ENCODE results near the gene ARL6IP1.
"Not testable (repeated sequence)": the region's sequence is repeated elsewhere in the genome, so short reads cannot be mapped to it uniquely, and the experiment has no call there.

The ARL6IP1 gene

GRCh38 chr16:18788828-18789514 lies 12.4 kb downstream of the ARL6IP1 start:
- FAIRE-seq, result no peak
- no peak for TF ChIP-seq POLR2A (IDR thresholded peaks at IDR 0.05; ENCODE audit: low read depth, low read length)
- DNase-seq (ENCODE audit: insufficient read length, low spot score), result no peak

GRCh38 chr16:18784917-18785623 lies 16.3 kb downstream of the ARL6IP1 start:
- no peak for DNase-seq (ENCODE audit: insufficient read length, low spot score)
- TF ChIP-seq POLR2A (IDR thresholded peaks at IDR 0.05; ENCODE audit: low read depth, low read length), result no peak
- no peak for FAIRE-seq

- no peak for TF ChIP-seq POLR2A (IDR thresholded peaks at IDR 0.05; ENCODE audit: low read depth, low read length)
- FAIRE-seq, result no peak
- no peak for DNase-seq (ENCODE audit: insufficient read length, low spot score)
These were observed 17.7 kb downstream of the ARL6IP1 start for GRCh38 chr16:18783430-18784341.

GRCh38 chr16:18782697-18783429 lies 18.5 kb downstream of the ARL6IP1 start:
- FAIRE-seq (no peak), DNase-seq (ENCODE audit: insufficient read length, low spot score) (no peak)
- no peak for TF ChIP-seq POLR2A (IDR thresholded peaks at IDR 0.05; ENCODE audit: low read depth, low read length)

- not testable (repeated sequence) for DNase-seq (ENCODE audit: insufficient read length, low spot score); FAIRE-seq
These were observed 20.1 kb downstream of the ARL6IP1 start for GRCh38 chr16:18781232-18781631.

- not testable (repeated sequence) for FAIRE-seq; DNase-seq (ENCODE audit: insufficient read length, low spot score)
These were observed 20.8 kb downstream of the ARL6IP1 start for GRCh38 chr16:18780460-18781026.

- DNase-seq (ENCODE audit: insufficient read length, low spot score); FAIRE-seq: not testable (repeated sequence)
These were observed 23.7 kb downstream of the ARL6IP1 start for GRCh38 chr16:18777664-18778063.

- DNase-seq (ENCODE audit: insufficient read length, low spot score); FAIRE-seq: not testable (repeated sequence)
These were observed 25.0 kb downstream of the ARL6IP1 start for GRCh38 chr16:18776334-18776733.

- FAIRE-seq; DNase-seq (ENCODE audit: insufficient read length, low spot score): not testable (repeated sequence)
These were observed 26.7 kb downstream of the ARL6IP1 start for GRCh38 chr16:18774651-18775050.

GRCh38 chr16:18772171-18772570 lies 29.2 kb downstream of the ARL6IP1 start:
- DNase-seq (ENCODE audit: insufficient read length, low spot score); FAIRE-seq: not testable (repeated sequence)

- not testable (repeated sequence) for FAIRE-seq; DNase-seq (ENCODE audit: insufficient read length, low spot score)
These were observed 30.9 kb downstream of the ARL6IP1 start for GRCh38 chr16:18770336-18770962.

- not testable (repeated sequence) for DNase-seq (ENCODE audit: insufficient read length, low spot score); FAIRE-seq
These were observed 34.1 kb downstream of the ARL6IP1 start for GRCh38 chr16:18767217-18767616.

- DNase-seq (ENCODE audit: insufficient read length, low spot score); FAIRE-seq: not testable (repeated sequence)
These were observed 38.6 kb downstream of the ARL6IP1 start for GRCh38 chr16:18762713-18763112.

GRCh38 chr16:18759598-18760520 lies 41.5 kb downstream of the ARL6IP1 start:
- DNase-seq (ENCODE audit: insufficient read length, low spot score), result not testable (repeated sequence)
- peak; percentile 50 for FAIRE-seq

GRCh38 chr16:18757960-18758660 lies 43.2 kb downstream of the ARL6IP1 start:
- FAIRE-seq, result not testable (repeated sequence)

GRCh38 chr16:18756639-18757038 lies 44.7 kb downstream of the ARL6IP1 start:
- FAIRE-seq; DNase-seq (ENCODE audit: insufficient read length, low spot score): not testable (repeated sequence)

More at GRCh38 chr16:18757960-18758660, 43.2 kb downstream of the ARL6IP1 start:
- not testable (repeated sequence) for DNase-seq (ENCODE audit: insufficient read length, low spot score)

- not testable (repeated sequence) for DNase-seq (ENCODE audit: insufficient read length, low spot score); FAIRE-seq
These were observed 58.5 kb downstream of the ARL6IP1 start for GRCh38 chr16:18742870-18743269.
